ENCODE measurements around the gene SRD5A1.
A peak's percentile ranks its signal among the peaks of the same experiment; 100 is the strongest.
"Not testable (repeated sequence)": the region's sequence is repeated elsewhere in the genome, so short reads cannot be mapped to it uniquely, and the experiment has no call there.

SRD5A1 gene

DNA sequence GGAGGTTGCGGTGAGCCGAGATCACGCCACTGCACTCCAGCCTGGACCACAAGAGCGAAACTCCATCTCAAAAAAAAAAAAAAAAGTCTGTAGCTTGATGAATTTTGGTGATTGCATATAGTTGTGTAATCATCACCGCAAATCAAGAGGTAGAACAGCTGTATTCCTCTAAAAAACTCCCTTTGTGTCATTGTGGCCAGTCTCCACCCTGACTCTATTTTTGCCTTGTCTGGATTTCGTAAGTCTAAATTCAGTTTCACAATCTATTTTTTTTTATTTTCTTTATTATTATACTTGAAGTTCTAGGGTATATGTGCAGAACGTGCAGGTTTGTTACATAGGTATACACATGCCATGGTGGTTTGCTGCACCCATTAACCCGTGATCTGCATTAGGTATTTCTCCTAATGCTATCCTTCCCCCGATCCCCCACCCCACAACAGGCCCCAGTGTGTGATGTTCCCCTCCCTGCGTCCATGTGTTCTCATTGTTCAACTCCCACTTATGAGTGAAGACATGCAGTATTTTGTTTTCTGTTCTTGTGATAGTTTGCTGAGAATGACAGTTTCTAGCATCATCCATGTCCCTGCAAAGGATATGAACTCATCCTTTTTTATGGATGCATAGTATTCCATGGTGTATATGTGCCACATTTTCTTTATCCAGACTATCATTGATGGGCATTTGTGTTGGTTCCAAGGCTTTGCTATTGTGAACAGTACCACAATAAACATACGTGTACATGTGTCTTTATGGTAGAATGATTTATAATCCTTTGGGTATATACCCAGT, 12.5 kb downstream of the SRD5A1 start:
- DNase-seq = not testable (repeated sequence)

DNA sequence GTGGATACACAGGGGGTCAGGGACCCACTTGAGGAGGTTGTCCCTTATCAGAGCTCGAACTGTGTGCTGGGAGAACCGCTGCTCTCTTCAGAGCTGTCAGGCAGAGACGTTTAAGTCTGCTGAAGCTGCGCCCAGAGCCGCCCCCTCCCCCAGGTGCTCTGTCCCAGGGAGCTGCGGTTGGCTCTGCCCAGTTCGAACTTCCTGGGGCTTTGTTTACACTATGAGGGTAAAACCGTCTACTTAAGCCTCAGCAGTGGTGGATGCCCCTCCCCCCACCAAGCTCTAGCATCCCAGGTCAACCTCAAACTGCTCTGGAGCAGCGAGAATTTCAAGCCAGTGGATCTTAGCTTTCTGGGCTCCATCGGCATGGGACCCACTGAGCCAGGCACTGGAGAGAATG, 15.9 kb downstream of the SRD5A1 start:
- no peak for DNase-seq

GRCh38 chr5:6649681-6650080, 16.4 kb downstream of the SRD5A1 start:
- DNase-seq = no peak

DNA sequence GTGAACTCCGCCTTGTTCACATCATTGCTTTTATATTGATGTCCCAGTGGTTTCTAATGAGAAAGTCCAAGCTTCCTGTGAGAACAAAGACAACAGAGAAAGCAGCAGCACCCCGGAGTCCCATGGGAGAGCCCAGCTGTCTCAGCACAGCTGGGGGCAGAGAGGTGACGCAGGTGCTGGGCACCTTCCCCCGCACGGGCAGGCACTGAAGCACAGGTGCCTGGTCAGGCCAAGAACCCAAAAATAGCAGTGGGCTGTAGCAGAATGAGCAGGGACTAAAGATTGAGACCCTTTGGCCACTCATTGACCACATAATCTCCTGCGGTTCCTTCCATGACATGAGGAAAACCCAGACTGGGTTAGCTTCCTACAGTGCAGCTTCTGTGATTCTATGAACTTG, 18.8 kb downstream of the SRD5A1 start:
- no peak for DNase-seq

DNA sequence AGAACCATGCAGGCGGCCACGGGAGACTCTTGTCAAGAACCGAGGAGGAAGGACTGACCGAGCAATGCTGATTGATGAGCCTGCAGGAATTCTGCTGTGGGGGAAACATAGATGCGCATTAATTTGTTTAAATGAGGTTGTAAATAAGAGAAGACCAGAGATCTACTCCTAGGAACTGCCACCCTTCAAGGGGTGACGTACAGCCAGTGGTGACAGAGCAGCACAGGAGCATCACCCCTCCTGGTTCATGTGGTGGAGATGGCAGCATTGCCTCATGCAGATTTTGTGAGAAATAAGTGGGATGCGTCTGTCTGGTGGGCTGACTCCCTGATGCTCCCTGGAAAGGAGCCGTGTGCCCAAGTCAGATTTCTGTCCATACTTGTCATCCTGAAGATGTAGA, 22.2 kb downstream of the SRD5A1 start:
- DNase-seq = no peak

DNA sequence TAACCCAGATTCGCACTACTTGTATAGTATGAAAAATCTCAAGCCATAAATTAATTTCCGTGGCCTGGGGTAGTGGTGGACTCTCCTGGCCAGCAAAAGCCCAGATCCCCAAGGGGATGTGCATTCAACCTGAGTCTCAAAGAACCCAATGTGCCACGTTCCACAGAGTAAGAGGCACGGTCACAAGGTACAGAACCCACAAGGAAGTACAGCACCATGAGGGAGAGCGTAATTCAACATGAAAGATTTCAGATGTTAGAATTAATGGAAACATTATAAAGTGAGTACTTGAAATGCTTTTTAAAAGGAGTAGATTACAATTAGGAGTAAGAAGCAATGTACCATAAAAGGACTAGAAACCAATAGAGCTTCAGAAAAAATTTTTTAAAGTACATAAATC, 23.4 kb downstream of the SRD5A1 start:
- DNase-seq = no peak

DNA sequence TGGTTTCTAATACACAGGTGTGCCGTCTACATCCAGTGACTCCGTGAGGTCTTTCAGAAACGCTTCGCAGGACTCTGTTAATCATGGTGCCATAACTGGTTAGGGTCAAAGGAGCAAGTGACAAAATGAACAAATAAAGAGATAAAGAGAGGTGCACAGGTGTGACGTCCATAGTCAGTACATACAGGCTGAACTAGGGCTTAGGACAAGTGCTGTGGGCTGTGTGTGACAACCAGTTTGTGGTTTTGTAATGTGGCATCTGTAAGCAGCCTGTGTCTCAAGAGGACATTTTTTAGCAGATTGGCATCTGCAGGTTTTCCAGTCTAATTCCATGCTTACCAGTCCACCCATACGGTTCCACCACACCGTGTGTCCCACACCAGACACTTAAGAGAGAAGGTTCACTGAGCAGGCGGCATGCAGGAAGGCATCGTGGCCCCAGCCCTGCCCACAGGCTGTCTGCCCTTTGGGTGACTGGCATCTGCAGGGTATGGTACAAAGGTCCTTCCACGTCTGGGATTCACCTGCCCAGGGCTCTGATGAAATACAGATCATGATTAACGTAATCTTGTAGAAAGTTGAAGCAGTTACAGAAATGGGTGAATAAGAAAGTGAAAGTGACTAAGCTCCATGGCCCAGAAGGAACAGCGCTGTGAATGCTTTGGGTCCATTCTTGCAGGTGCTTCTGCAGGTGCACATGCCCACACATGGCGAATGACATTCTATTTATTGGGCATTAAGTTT, 26.9 kb downstream of the SRD5A1 start:
- no peak for DNase-seq

GRCh38 chr5:6660688-6661087, 27.4 kb downstream of the SRD5A1 start:
- DNase-seq = no peak

- DNase-seq = no peak
These were observed 33.5 kb downstream of the SRD5A1 start for GRCh38 chr5:6666762-6667161.

DNA sequence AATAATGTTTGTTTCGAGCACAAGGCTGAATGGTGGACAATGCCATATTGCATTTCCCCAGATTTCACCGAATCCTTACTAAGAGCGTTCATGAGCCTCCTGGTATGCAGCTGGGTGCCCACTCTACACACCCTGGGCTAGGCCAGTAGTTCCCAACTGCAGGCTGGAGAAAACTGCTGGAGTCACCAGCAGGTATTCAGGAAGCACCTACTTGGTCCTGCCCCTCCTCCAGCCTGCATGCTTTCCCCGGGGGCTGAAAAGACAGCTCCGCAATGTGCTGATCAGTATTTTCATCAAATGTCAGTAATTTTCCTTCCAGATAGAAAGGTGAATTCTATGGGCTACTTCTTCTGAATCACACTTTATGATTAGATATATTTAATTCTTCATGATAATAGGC, 34.4 kb downstream of the SRD5A1 start:
- no peak for DNase-seq

DNA sequence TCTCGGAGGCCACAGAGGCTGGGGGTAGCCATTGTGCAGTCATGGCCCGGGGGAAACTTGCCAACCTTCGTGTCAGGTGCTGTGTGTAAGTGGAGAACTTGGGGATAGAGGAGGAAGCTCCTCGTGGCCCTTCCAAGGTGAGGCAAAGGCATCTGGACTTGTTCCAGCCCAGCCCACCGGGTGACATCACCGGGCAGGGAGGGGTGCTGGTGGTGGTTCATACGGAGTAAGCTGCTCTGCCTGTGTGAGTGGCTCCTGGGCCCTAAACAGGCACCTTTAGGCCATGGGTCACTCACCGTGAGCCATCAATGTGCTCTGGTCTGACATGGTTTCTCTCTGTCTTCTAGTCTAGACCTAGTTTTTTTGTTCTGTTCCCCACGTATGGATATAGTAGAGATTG, 35.5 kb downstream of the SRD5A1 start:
- not testable (repeated sequence) for DNase-seq

- DNase-seq = no peak
These were observed 39.8 kb downstream of the SRD5A1 start for GRCh38 chr5:6673031-6673430.

DNA sequence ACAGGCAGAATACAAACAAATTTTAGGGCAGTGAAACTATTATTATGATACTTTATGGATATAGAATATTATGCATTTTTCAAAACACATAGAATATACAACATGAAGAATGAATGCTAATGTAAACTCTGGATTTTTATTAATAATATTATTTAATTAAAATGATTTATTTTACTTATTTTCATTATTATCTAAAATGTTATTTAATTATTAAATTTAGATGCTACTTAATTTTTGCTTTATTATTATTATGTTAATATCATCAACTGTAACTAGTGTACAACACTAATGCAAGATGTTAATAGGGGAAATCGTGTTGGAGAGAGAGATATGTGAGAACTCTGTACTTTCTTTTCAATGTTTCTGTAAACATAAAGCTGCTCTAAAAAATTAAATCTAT, 40.7 kb downstream of the SRD5A1 start:
- DNase-seq = no peak

- peak; percentile 50 to 65 for DNase-seq
These were observed 41.2 kb downstream of the SRD5A1 start for GRCh38 chr5:6674421-6674820.

- no peak for DNase-seq
These were observed 41.6 kb downstream of the SRD5A1 start for GRCh38 chr5:6674886-6675285.

DNA sequence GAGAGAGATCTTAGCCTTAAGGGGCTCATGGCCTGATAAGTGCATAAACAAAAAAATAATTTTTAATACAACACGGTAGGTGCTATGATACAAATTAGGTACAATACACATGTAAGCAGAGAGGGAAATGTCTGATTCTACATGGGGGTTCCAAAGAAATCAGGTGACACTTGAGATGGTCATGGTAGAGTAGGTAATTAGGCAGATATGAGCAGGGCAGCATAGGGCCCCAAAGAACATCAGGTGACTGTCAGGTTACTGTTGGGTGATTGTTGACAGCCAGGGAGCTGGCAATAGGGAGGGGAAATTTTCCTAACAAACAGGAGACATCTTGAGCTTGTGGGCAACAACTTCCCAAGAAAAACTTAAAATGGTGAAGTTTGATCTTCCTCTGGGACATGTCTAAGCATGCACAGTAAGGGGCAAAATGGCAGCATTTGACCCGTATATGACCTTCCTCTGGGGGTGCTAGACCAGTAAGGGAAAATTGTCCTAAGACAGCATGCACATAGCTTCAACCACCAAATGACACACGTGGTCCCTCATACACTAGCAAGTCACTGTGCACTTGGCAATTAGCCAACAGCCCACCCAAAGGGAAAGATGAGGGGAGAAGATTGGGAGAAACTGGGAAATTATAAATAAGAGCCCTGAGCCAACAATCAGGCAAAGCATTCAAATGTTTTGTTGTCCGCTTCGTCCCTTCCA, 42.7 kb downstream of the SRD5A1 start:
- no peak for DNase-seq

- DNase-seq = no peak
These were observed 43.5 kb downstream of the SRD5A1 start for GRCh38 chr5:6676702-6677101.

DNA sequence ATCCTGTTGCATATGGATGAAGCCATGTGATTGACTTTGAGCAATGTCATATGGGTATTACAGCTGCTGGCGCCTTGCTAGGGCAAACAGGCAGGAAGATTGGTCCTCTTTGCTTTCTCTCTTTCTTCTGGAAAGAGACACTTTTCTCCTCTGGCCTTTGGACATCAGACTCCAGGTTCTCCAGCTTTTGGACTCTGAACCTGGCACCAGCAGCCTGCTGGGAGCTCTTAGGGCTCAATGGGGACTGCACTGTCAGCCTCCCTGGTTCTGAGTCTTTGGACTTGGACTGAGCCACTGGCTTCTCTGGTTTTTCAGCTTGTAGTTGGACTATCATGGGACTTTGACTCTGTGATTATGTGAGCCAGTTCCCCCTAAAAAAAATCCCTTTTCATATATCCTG, 45.1 kb downstream of the SRD5A1 start:
- no peak for DNase-seq

- DNase-seq = no peak
These were observed 47.7 kb downstream of the SRD5A1 start for GRCh38 chr5:6680922-6681321.

GRCh38 chr5:6681682-6682081, 48.4 kb downstream of the SRD5A1 start:
- no peak for DNase-seq

- no peak for DNase-seq
These were observed 49.0 kb downstream of the SRD5A1 start for GRCh38 chr5:6682239-6682638.

DNA sequence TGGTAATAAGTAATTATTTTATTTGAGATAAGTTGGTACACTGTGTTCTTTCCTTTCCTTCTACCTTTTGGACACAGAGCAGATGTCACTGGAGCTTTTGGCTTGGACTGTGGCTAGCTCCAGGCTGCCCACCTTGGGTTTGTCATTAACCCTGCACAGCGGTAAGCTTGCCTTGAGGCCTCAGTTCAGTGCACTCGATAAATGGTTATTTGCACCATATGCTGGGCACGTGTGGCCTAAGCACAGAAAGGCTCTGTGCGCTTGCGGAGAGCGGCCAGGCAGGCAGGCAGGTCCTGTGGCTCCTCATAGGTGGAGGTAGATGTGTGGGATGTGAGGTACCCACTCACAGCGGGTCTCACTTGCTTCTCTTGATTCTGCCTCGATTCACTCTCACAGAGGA, 50.0 kb downstream of the SRD5A1 start:
- no peak for DNase-seq

DNA sequence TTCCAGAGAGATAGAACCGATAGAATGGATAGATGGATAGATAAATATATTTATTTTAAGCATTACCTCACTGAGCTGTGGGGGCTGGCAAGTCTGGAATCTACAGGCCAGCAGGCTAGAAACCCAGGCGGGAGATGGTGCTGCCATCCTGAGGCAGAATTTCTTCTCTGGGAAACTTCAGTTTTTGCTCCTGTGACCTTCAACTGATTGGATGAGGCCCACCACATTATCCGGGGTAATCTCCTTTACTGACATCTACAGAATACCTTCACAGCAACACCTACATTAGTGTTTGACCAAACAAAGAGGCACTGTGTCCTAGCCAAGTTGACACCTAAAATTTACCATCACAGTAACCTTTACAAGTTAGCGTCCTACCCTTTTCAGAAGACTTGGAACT, 50.8 kb downstream of the SRD5A1 start:
- DNase-seq = no peak

- no peak for DNase-seq
These were observed 53.3 kb downstream of the SRD5A1 start for GRCh38 chr5:6686501-6686900.
